ENCODE results near the gene KCNB1.

KCNB1 gene

GRCh38 chr20:49482621-49483017, at the start of gene KCNB1:
Gene KCNB1, minus strand, starts transcription at chr20:49482668. Its CDS starts 188 bp downstream, at chr20:49482480.
- DNase-seq (ENCODE audit: low read depth) = peak; percentile 7

- no peak for DNase-seq (ENCODE audit: low read depth)
Observed at GRCh38 chr20:49529470-49529869, 47.0 kb upstream of the KCNB1 start.

GRCh38 chr20:49526568-49526967, 44.1 kb upstream of the KCNB1 start:
- no peak for DNase-seq (ENCODE audit: low read depth)

- DNase-seq (ENCODE audit: low read depth) = no peak
Observed at GRCh38 chr20:49526056-49526455, 43.6 kb upstream of the KCNB1 start.

GRCh38 chr20:49523767-49524360, 41.4 kb upstream of the KCNB1 start:
- DNase-seq (ENCODE audit: low read depth) = no peak

- DNase-seq (ENCODE audit: low read depth) = no peak
Observed at GRCh38 chr20:49521356-49521755, 38.9 kb upstream of the KCNB1 start.

- DNase-seq (ENCODE audit: low read depth) = no peak
Observed at GRCh38 chr20:49519777-49520359, 37.4 kb upstream of the KCNB1 start.

- DNase-seq (ENCODE audit: low read depth) = no peak
Observed at GRCh38 chr20:49519212-49519712, 36.8 kb upstream of the KCNB1 start.

- DNase-seq (ENCODE audit: low read depth) = no peak
Observed at GRCh38 chr20:49518576-49518975, 36.1 kb upstream of the KCNB1 start.

GRCh38 chr20:49517805-49518100, 35.3 kb upstream of the KCNB1 start:
- no peak for DNase-seq (ENCODE audit: low read depth)

GRCh38 chr20:49516916-49517804, 34.7 kb upstream of the KCNB1 start:
- DNase-seq (ENCODE audit: low read depth) = no peak

- no peak for DNase-seq (ENCODE audit: low read depth)
Observed at GRCh38 chr20:49515586-49515985, 33.1 kb upstream of the KCNB1 start.

- DNase-seq (ENCODE audit: low read depth) = no peak
Observed at GRCh38 chr20:49513517-49513916, 31.0 kb upstream of the KCNB1 start.

- DNase-seq (ENCODE audit: low read depth) = no peak
Observed at GRCh38 chr20:49513009-49513408, 30.5 kb upstream of the KCNB1 start.

- DNase-seq (ENCODE audit: low read depth) = no peak
Observed at GRCh38 chr20:49511788-49512525, 29.5 kb upstream of the KCNB1 start.

- DNase-seq (ENCODE audit: low read depth) = no peak
Observed at GRCh38 chr20:49510562-49511122, 28.2 kb upstream of the KCNB1 start.

GRCh38 chr20:49508435-49509199, 26.1 kb upstream of the KCNB1 start:
- no peak for DNase-seq (ENCODE audit: low read depth)

- no peak for DNase-seq (ENCODE audit: low read depth)
Observed at GRCh38 chr20:49507741-49508434, 25.4 kb upstream of the KCNB1 start.

- no peak for DNase-seq (ENCODE audit: low read depth)
Observed at GRCh38 chr20:49505518-49505917, 23.1 kb upstream of the KCNB1 start.

GRCh38 chr20:49503176-49503575, 20.7 kb upstream of the KCNB1 start:
- no peak for DNase-seq (ENCODE audit: low read depth)

- no peak for DNase-seq (ENCODE audit: low read depth)
Observed at GRCh38 chr20:49501917-49502316, 19.4 kb upstream of the KCNB1 start.

All from activated T-cell treated with anti-CD3 and anti-CD28 coated beads for 1 hour (primary cell).